NCI-H2196 treated with DMSO at 0.1 percent for 48 hours (cell line): ENCODE measurements around the gene HESX1.

ENCODE experiments used
- DNase-seq: peaks from one replicate; lab custom pipeline; 2025; ENCODE audit not compliant: unreplicated experiment; lab: John Stamatoyannopoulos, UW

Gene HESX1

DNA sequence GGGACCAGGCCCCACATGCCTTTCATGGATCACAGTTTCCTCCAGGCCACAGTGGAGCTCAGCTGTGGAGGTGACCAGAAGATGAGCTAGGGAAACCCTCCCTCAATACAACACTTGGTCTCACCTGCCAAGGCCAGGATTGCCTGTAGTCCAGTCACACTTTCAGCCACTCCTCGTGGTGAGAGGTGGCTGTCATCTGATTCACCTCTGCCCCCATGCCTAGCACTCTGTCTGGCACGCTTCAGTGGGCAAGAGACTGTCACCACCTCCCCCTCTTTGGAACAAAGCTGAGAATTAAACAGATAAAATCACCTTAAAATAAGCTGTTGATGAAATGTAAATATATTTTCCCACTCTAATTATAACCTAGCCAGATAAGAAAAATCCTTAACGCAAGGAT lies 30.7 kb downstream of the HESX1 start:
- DNase-seq = no peak

DNA sequence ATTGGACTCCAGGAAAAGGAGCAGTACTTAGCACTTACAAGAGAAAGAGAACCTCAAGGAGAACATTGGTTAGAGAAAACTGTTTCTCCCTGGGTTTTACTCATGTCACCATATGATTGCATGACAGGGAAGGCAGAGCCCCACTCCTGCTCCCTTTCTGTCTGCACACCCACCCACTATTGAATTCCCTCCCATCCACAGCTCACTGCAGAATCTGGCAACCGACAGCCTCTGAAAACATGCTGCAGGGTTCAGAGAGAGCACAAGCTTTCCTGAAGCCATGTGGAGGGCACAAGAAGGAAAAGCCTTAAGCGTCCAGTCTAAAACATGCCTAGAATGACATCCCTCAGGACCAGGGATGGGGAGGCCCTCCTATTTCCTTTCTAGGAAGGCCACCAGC lies 31.6 kb downstream of the HESX1 start:
- no peak for DNase-seq

- no peak for DNase-seq
These were observed 33.1 kb downstream of the HESX1 start for GRCh38 chr3:57166660-57167059.

GRCh38 chr3:57165641-57166040 lies 34.1 kb downstream of the HESX1 start:
- DNase-seq = no peak

- DNase-seq = peak; percentile 23
These were observed 34.9 kb downstream of the HESX1 start, which contains the start of gene IL17RD for GRCh38 chr3:57164657-57165573. IL17RD (minus strand) TSS chr3:57165353; CDS start chr3:57165286, 67 bp downstream.

- DNase-seq = no peak
These were observed 35.5 kb downstream of the HESX1 start for GRCh38 chr3:57164217-57164656.

DNA sequence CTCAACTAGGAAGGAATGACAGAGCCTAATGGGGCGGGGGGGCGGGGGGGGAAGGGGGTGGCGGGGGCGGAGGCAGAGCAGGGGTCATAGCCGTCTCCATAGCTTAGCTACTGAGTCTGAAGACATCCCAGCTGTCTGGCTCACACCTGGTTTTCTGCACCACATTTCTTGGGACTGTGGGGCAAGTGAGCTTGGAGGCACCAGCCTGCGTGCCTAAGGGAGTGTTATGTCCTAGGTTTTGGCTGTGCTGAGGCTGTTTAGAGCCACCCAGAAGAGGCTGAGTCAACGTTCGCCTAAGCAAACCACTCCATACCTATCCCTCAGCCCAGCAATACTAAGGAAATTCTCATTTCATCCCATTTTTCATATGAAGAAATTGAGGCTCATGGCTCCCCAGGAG lies 36.0 kb downstream of the HESX1 start:
- no peak for DNase-seq

- no peak for DNase-seq
These were observed 37.9 kb downstream of the HESX1 start for GRCh38 chr3:57161915-57162314.

GRCh38 chr3:57160765-57161538 lies 38.8 kb downstream of the HESX1 start:
- no peak for DNase-seq

GRCh38 chr3:57160076-57160764 lies 39.6 kb downstream of the HESX1 start:
- no peak for DNase-seq

DNA sequence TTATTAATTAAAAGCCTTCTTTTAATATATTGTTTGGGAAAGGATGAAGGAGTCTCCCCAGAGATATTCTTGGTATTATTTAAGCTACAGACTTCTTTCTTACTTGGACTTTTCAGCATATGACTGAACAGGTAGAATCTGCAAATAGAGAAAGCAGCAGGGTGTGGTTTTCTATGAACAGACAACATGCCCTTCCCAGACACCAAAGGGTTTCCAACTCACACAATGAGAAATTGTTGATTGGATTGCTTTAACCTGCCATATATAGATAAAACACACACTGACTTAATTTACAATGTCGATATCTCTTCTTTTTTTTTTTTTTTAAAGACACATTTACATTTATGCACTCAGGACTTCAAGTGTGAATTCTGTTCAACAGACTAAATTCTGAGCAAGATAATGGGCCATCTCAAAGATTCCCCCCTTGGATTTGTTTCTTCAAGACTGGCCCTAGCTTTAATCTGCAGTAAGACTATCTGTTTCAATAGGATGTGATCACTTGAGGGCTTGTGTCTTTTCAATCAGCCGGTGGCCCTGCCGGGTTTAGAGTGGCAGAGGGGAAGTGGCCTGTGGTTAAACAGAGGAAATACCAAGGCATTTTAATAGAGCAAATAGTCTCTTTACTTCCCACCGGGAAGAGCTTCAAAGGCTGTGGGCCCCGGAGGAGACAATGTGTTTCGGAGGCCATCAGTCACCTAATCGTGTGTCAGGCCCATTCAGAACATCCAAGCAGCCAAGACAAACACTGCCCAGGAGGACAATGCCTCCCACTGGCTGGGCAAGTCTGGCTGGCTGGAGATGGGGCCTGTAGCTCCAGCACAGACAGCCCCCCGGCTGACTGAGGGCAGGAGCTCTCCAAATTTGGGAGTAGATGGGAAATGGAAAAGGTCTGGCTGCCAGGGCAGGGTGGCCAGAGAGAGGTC lies 40.7 kb downstream of the HESX1 start:
- no peak for DNase-seq

DNA sequence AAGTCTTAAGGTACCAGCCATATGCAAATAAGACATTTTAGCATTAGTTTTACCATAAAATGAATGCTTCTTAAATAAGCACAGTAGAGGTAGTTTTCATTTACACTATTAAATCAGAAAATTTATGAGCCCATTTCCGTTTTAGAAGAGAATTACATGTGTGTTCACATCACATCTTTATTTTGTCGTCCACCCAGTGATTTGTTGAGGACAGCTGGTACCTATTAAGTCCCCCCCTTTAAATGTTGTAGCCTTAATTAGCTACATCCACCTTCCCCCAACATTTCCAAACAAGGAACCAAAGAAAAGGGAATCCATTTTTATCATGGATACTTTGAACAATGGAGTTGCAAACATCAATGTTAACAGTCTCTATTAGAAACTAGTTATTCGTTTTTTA lies 41.5 kb downstream of the HESX1 start:
- no peak for DNase-seq

DNA sequence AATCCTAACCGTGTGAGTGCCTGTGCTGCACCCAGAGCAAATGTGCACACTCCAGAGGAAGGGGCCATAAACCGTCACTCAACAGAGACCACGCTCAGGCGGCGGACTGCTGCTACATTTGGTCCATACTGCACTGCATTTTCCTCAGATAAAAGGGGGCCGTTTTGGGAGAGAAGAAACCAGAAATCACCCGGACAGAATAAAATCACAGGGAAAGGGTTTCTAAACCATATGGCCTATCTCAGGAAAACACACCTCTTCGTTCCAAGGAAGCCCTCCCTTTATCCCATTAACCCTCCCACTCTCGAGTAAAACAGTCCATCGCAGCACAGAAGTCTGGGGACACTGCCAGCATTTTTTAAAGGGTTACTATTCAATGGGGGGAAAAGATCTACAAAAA lies 42.2 kb downstream of the HESX1 start:
- no peak for DNase-seq

- no peak for DNase-seq
These were observed 44.5 kb downstream of the HESX1 start for GRCh38 chr3:57155310-57155643.

DNA sequence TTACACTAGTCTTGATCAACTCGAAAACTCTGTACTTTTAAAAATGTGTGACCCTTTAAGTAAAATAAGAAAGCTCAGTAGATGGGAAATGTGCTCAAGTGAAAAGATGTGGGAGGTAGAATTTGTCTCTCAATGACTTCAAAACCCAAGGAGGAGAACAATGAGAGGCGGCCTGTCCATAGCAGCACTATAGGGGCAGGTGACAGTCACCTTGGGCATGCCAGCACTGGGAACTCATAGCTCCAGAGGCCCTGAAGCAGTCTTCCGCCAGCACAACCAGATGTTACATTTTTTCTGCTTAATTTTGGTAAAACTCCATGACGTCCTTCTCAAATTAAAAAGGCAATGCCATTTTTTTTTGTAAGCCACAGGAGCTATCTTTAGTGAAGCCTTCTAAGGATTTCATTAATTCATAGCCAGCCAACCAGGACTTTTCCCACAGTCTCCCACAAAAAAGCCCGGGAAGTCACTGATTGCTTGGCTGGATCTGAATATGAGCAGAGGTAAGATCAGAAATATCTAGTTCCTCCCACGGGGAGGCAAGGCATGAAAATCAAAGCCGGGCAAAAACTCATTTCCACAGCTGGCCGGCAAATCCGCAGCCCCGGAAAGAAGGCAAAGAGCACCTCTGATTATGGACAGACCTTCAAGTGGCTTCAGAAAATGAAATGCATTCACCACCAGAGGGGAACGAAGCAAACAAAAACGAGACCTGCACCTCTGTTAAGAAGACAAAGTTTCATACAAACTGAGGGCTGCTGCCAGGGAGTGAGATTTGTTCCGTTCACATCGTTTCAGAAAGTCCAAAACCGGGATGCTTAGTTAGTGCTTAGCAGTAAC lies 45.1 kb downstream of the HESX1 start:
- DNase-seq = no peak

GRCh38 chr3:57152151-57153143 lies 47.3 kb downstream of the HESX1 start:
- no peak for DNase-seq

GRCh38 chr3:57151749-57152148 lies 48.0 kb downstream of the HESX1 start:
- no peak for DNase-seq

DNA sequence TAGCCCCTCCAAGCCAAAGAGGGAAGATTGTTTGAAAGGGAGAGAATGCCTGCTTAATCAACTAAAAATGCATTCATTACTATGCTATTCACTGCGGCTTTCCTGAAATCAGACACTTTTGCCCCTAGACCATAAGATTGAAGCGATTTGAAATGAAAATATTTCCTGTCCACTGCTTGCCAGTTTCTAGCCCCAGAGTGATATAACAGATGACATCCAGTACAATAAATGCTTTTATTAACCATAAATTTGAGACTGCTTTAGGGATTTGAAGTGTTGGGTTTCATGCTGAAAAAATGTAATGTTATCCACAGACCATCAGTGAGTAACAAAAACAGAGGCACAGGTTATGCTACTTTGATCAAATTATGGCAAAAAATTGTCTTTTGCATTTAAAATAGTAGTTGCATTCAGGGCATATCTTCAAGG lies 48.7 kb downstream of the HESX1 start:
- no peak for DNase-seq
